Keratinocyte (primary cell): Measurements from ENCODE around the gene GUCY2C. TPM values are rescaled to one million over a fixed set of nuclear protein-coding genes. Genes with fewer than 3 reads are reported as not detected.

ENCODE experiments used
- DNase-seq: peaks from one replicate; pipeline ENCODE4 v3.0.0-alpha.2; 2011; ENCODE audit warnings: low read depth, missing footprints, low spot score
- FAIRE-seq: peaks from 2 replicates; lab custom pipeline; 2011; peaks lifted over from hg19 to GRCh38; lab: Jason Lieb, UNC
- H2AFZ ChIP-seq: 2 replicates; pipeline ENCODE4 v1.6.0; 2012; ENCODE audit warnings: low read length, control low read depth, inconsistent platforms; ENCODE audit not compliant: control insufficient read depth
- H3K27ac ChIP-seq: 2 replicates; pipeline ENCODE4 v1.5.1; 2011; ENCODE audit warnings: low read length; ENCODE audit not compliant: control insufficient read depth, insufficient read depth
- H3K27me3 ChIP-seq: 3 replicates; pipeline ENCODE4 v1.6.0; 2011; ENCODE audit warnings: low read length; ENCODE audit not compliant: control insufficient read depth, insufficient read depth; ENCODE audit errors: extremely low read depth
- H3K36me3 ChIP-seq, 2 experiments: 2 replicates in 1 of 2; 3 replicates in 1 of 2; pipeline ENCODE4 v1.5.1; 2011; ENCODE audit warnings: low read length in 2 of 2, mild to moderate bottlenecking in 1 of 2; ENCODE audit not compliant: control insufficient read depth in 2 of 2, insufficient read depth in 2 of 2; ENCODE audit errors: extremely low read depth in 1 of 2
- H3K4me1 ChIP-seq: 3 replicates; pipeline ENCODE4 v1.5.1; 2011; ENCODE audit warnings: low read length; ENCODE audit not compliant: control insufficient read depth, insufficient read depth; ENCODE audit errors: extremely low read depth
- H3K4me2 ChIP-seq: 3 replicates; pipeline ENCODE4 v1.6.0; 2011; ENCODE audit warnings: low read depth, low read length; ENCODE audit not compliant: control insufficient read depth, insufficient read depth; ENCODE audit errors: extremely low read depth
- H3K4me3 ChIP-seq, 3 experiments: fragments of 200-600 bp in 1 of 3; sonication (generic) in 1 of 3; 2 replicates in 2 of 3; 3 replicates in 1 of 3; pipeline ENCODE4 v1.5.1; 2011 to 2016; ENCODE audit warnings: low read length in 3 of 3, mild to moderate bottlenecking in 3 of 3, control low read depth in 2 of 3, inconsistent platforms in 1 of 3, low read depth in 1 of 3, mixed read lengths in 1 of 3, mixed run types in 1 of 3, moderate library complexity in 1 of 3; ENCODE audit not compliant: control insufficient read depth in 2 of 3, insufficient read depth in 2 of 3; ENCODE audit errors: extremely low read depth in 1 of 3
- H3K79me2 ChIP-seq: 2 replicates; pipeline ENCODE4 v1.6.0; 2012; ENCODE audit warnings: low read length; ENCODE audit not compliant: control insufficient read depth, insufficient read depth
- H3K9ac ChIP-seq: 3 replicates; pipeline ENCODE4 v1.6.0; 2011; ENCODE audit warnings: low read length; ENCODE audit not compliant: control insufficient read depth, insufficient read depth; ENCODE audit errors: extremely low read depth
- H3K9me1 ChIP-seq: 3 replicates; pipeline ENCODE4 v1.6.0; 2011; ENCODE audit warnings: low read length; ENCODE audit not compliant: control insufficient read depth, insufficient read depth; ENCODE audit errors: extremely low read depth
- H3K9me3 ChIP-seq: 2 replicates; pipeline ENCODE4 v1.5.1; 2012; ENCODE audit warnings: low read depth, low read length; ENCODE audit not compliant: control insufficient read depth
- H4K20me1 ChIP-seq: 3 replicates; pipeline ENCODE4 v1.6.0; 2011; ENCODE audit warnings: low read length; ENCODE audit not compliant: control insufficient read depth, insufficient read depth; ENCODE audit errors: extremely low read depth
- EZH2 ChIP-seq: IDR thresholded peaks from one replicate; pipeline ENCODE4 v1.6.1; 2012; ENCODE audit warnings: inconsistent platforms, mild to moderate bottlenecking, low read length, moderate library complexity
- dilution Hi-C: fragments of 300-500 bp; cut with MboI; formaldehyde crosslinking; loops from one replicate; pipeline ENCODE4 v1.7.0; 2020; ENCODE audit warnings: low sequenced_read_pairs; ENCODE audit not compliant: extremely low pct_ligation_motif_present
- polyA plus RNA-seq, 5 experiments: library from polyadenylated mRNA; depleted of rRNA in 3 of 5; stranded (reverse) in 3 of 5; stranded (forward) in 1 of 5; unstranded in 1 of 5; fragments of >200 nt; gene quantifications; 1 replicate in 1 of 5; 2 replicates in 3 of 5; 3 replicates in 1 of 5; pipeline versions ENCODE4 v1.2.1 to v1.2.3, GENCODE V29; 2011 to 2012; ENCODE audit warnings: missing spikeins in 2 of 5, low read depth in 1 of 5, low replicate concordance in 1 of 5
- TF ChIP-seq, protein P1 (sequence below), 3 experiments: IDR thresholded peaks in 1 of 3; conservative IDR thresholded peaks in 1 of 3; optimal IDR thresholded peaks in 1 of 3; 2 replicates in 2 of 3; 3 replicates in 1 of 3; pipeline versions ENCODE3 to v1.5.1; 2011; ENCODE audit warnings: low read length in 3 of 3, mild to moderate bottlenecking in 3 of 3, moderate library complexity in 2 of 3, control low read depth in 1 of 3, inconsistent platforms in 1 of 3; ENCODE audit not compliant: insufficient read depth in 2 of 3; ENCODE audit errors: extremely low read depth in 1 of 3

Gene GUCY2C
- polyA plus RNA-seq, 1 donor (not counting 4 experiments of a cell fraction or from before 2014, with no cell fraction given): 0.03 TPM

DNA sequence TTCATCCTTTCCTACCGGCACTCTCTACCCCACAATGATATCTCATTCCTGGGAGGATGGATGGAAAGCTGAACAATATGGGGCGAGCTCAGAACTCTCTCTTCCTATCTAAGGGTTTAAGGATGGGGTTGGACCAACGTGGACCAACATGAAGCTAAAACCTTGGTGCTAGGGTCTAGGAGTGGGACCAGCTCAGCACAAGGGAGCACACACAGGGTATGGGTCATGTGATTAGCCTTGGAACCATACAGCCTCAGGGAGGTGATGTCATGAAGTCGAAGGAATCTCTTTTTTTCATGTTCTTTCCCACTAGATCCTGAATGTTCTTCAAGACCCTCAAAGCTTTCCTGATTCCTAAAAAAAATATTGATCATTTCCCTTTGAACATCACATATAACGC lies 3.3 kb downstream of the GUCY2C start:
- no peak overlapping the region for H3K27ac ChIP-seq
- H3K36me3 ChIP-seq: no peaks in the 10 kb centered on the region
- no peaks in the 10 kb centered on the region for H3K9me3 ChIP-seq
- DNase-seq (no peak), FAIRE-seq (no peak)
- no peak overlapping the region for H3K9ac ChIP-seq
- H3K4me1 ChIP-seq: no peaks in the 10 kb centered on the region
- no peak overlapping the region for H3K4me2 ChIP-seq
- H3K27me3 ChIP-seq: no peaks in the 10 kb centered on the region
- TF ChIP-seq, protein P1, sequence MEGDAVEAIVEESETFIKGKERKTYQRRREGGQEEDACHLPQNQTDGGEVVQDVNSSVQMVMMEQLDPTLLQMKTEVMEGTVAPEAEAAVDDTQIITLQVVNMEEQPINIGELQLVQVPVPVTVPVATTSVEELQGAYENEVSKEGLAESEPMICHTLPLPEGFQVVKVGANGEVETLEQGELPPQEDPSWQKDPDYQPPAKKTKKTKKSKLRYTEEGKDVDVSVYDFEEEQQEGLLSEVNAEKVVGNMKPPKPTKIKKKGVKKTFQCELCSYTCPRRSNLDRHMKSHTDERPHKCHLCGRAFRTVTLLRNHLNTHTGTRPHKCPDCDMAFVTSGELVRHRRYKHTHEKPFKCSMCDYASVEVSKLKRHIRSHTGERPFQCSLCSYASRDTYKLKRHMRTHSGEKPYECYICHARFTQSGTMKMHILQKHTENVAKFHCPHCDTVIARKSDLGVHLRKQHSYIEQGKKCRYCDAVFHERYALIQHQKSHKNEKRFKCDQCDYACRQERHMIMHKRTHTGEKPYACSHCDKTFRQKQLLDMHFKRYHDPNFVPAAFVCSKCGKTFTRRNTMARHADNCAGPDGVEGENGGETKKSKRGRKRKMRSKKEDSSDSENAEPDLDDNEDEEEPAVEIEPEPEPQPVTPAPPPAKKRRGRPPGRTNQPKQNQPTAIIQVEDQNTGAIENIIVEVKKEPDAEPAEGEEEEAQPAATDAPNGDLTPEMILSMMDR (optimal IDR thresholded peaks at IDR 0.05 in 1 of 3, IDR thresholded peaks at IDR 0.05 in 1 of 3, conservative IDR thresholded peaks at IDR 0.05 in 1 of 3; ENCODE audit: extremely low read depth in 1 of 3, insufficient read depth in 2 of 3, low read length in 3 of 3): no peak
- no peak for TF ChIP-seq EZH2
- H4K20me1 ChIP-seq: no peaks in the 10 kb centered on the region
- H2AFZ ChIP-seq: no peak overlapping the region
- no peaks in the 10 kb centered on the region for H3K79me2 ChIP-seq
- no peak overlapping the region for H3K4me3 ChIP-seq
- H3K9me1 ChIP-seq: no peaks in the 10 kb centered on the region
- dilution Hi-C loops: no loop called here

- no peaks in the 10 kb centered on the region for H4K20me1 ChIP-seq
- H3K9me1 ChIP-seq: no peaks in the 10 kb centered on the region
- H3K4me1 ChIP-seq: no peaks in the 10 kb centered on the region
- H3K27me3 ChIP-seq: no peaks in the 10 kb centered on the region
- no peak overlapping the region for H3K9ac ChIP-seq
- H3K79me2 ChIP-seq: no peaks in the 10 kb centered on the region
- TF ChIP-seq EZH2: no peak
- TF ChIP-seq, protein P1 (optimal IDR thresholded peaks at IDR 0.05 in 1 of 3, IDR thresholded peaks at IDR 0.05 in 1 of 3, conservative IDR thresholded peaks at IDR 0.05 in 1 of 3; ENCODE audit: extremely low read depth in 1 of 3, insufficient read depth in 2 of 3, low read length in 3 of 3): no peak
- H3K9me3 ChIP-seq: no peaks in the 10 kb centered on the region
- no peak overlapping the region for H3K27ac ChIP-seq
- no peak for DNase-seq
- H3K4me2 ChIP-seq: no peak overlapping the region
- no peak overlapping the region for H2AFZ ChIP-seq
- H3K4me3 ChIP-seq: no peak overlapping the region
- dilution Hi-C loops: no loop called here
- FAIRE-seq: no peak
- no peaks in the 10 kb centered on the region for H3K36me3 ChIP-seq
Observed at GRCh38 chr12:14691560-14691959, 4.8 kb downstream of the GUCY2C start.
